Neural cell (in vitro differentiated cells): ENCODE data around the gene ARID1B. TPM values are rescaled to one million over a fixed set of nuclear protein-coding genes. Genes with fewer than 3 reads are reported as not detected.

ENCODE experiments used
- H2AFZ ChIP-seq: fragments of 200-600, 300-800 bp; sonication (generic), shearing (Covaris generic); 2 replicates; pipeline ENCODE4 v1.6.0; 2014; ENCODE audit warnings: low read depth, mild to moderate bottlenecking, antibody characterized with exemption, low read length, moderate library complexity
- H3F3A ChIP-seq: fragments of 200-600 bp; shearing (Covaris generic); 2 replicates; pipeline ENCODE4 v1.6.1; 2016; ENCODE audit warnings: mild to moderate bottlenecking, moderate library complexity, mixed read lengths, antibody characterized with exemption, low read length; ENCODE audit not compliant: insufficient read depth, poor library complexity, severe bottlenecking
- H3K27ac ChIP-seq: fragments of 200-600, 300-800 bp; sonication (generic), shearing (Covaris generic); 2 replicates; pipeline ENCODE4 v1.5.1; 2014; ENCODE audit warnings: mild to moderate bottlenecking, low read length, moderate library complexity
- H3K27me3 ChIP-seq: fragments of 300-800, 200-600 bp; sonication (generic), shearing (Covaris generic); 2 replicates; pipeline ENCODE4 v1.6.0; 2014; ENCODE audit warnings: mild to moderate bottlenecking, low read depth, low read length, moderate library complexity; ENCODE audit not compliant: insufficient read depth
- H3K36me3 ChIP-seq: fragments of 300-800, 200-600 bp; sonication (generic), shearing (Covaris generic); 2 replicates; pipeline ENCODE4 v1.5.1; 2014; ENCODE audit warnings: mild to moderate bottlenecking, antibody characterized with exemption, low read length, moderate library complexity; ENCODE audit not compliant: insufficient read depth
- H3K4me2 ChIP-seq: fragments of 300-800, 200-600 bp; sonication (generic), shearing (Covaris generic); 2 replicates; pipeline ENCODE4 v1.6.0; 2014; ENCODE audit warnings: mild to moderate bottlenecking, low read length
- H3K4me3 ChIP-seq: fragments of 300-800, 200-600 bp; sonication (generic), shearing (Covaris generic); 2 replicates; pipeline ENCODE4 v1.5.1; 2014; ENCODE audit warnings: mild to moderate bottlenecking, low read length, moderate library complexity
- H3K79me2 ChIP-seq: fragments of 200-600 bp; shearing (Covaris generic); replicated peaks from 2 replicates; pipeline ENCODE4 v1.6.0; 2014; ENCODE audit warnings: mild to moderate bottlenecking, low read length, moderate library complexity; ENCODE audit not compliant: insufficient read depth
- H3K9ac ChIP-seq: fragments of 300-800, 200-600 bp; sonication (generic), shearing (Covaris generic); 2 replicates; pipeline ENCODE4 v1.6.1; 2016; ENCODE audit warnings: mild to moderate bottlenecking, low read length, mixed read lengths
- H3K9me2 ChIP-seq: fragments of 200-600 bp; shearing (Covaris generic); 2 replicates; pipeline ENCODE4 v1.6.1; 2016; ENCODE audit warnings: mild to moderate bottlenecking, low read length, mixed read lengths; ENCODE audit not compliant: insufficient read depth
- H3K9me3 ChIP-seq: fragments of 200-600, 300-800 bp; sonication (generic), shearing (Covaris generic); 2 replicates; pipeline ENCODE4 v1.6.1; 2016; ENCODE audit warnings: mild to moderate bottlenecking, mixed run types, low read length, moderate library complexity, mixed read lengths
- H4K20me1 ChIP-seq: fragments of 200-600 bp; shearing (Covaris generic); 2 replicates; pipeline ENCODE4 v1.6.1; 2016; ENCODE audit warnings: mild to moderate bottlenecking, mixed run types; ENCODE audit not compliant: insufficient read depth
- EP300 ChIP-seq: fragments of 450-650 bp; conservative IDR thresholded peaks from 2 replicates; pipeline ENCODE4 v1.6.1; 2014; ENCODE audit warnings: antibody characterized with exemption, mild to moderate bottlenecking, moderate library complexity; ENCODE audit not compliant: poor library complexity, severe bottlenecking
- EZH2 ChIP-seq: fragments of 200-600, 300-800 bp; shearing (Covaris generic), sonication (generic); IDR thresholded peaks from 2 replicates; pipeline ENCODE4 v1.6.1; 2014; ENCODE audit warnings: antibody characterized with exemption, low read length, borderline replicate concordance, mild to moderate bottlenecking; ENCODE audit not compliant: insufficient read depth, poor library complexity, severe bottlenecking
- MXI1 ChIP-seq: fragments of 450-650 bp; conservative IDR thresholded peaks from 2 replicates; pipeline ENCODE4 v1.6.1; 2014; ENCODE audit warnings: antibody characterized with exemption, mild to moderate bottlenecking; ENCODE audit not compliant: poor library complexity, severe bottlenecking
- POLR2AphosphoS5 ChIP-seq: IDR thresholded peaks from 2 replicates; pipeline ENCODE4 v1.6.1; 2012
- RAD21 ChIP-seq: fragments of 450-650 bp; conservative IDR thresholded peaks from 2 replicates; pipeline ENCODE4 v1.6.1; 2014; ENCODE audit warnings: antibody characterized with exemption, mild to moderate bottlenecking, moderate library complexity
- REST ChIP-seq: IDR thresholded peaks from 2 replicates; pipeline ENCODE4 v1.6.1; 2012; ENCODE audit warnings: borderline replicate concordance
- SMC3 ChIP-seq: fragments of 450-650 bp; conservative IDR thresholded peaks from 2 replicates; pipeline ENCODE4 v1.6.1; 2014; ENCODE audit warnings: antibody characterized with exemption, mild to moderate bottlenecking, moderate library complexity; ENCODE audit not compliant: poor library complexity
- TAF1 ChIP-seq: IDR thresholded peaks from 2 replicates; pipeline ENCODE4 v1.6.1; 2012; ENCODE audit warnings: low read depth
- polyA plus RNA-seq: library from polyadenylated mRNA; depleted of rRNA; stranded (reverse); fragments of >200 nt; gene quantifications from 2 replicates; pipeline ENCODE4 v1.2.3, GENCODE V29; 2014
- TF ChIP-seq, protein P1 (sequence below): fragments of 450-650 bp; IDR thresholded peaks from 2 replicates; pipeline ENCODE4 v1.5.1; 2014; ENCODE audit warnings: antibody characterized with exemption, mild to moderate bottlenecking, moderate library complexity; ENCODE audit not compliant: poor library complexity, severe bottlenecking

The ARID1B gene
- polyA plus RNA-seq, 1 donor from 2014 or later = 35.0 TPM

DNA sequence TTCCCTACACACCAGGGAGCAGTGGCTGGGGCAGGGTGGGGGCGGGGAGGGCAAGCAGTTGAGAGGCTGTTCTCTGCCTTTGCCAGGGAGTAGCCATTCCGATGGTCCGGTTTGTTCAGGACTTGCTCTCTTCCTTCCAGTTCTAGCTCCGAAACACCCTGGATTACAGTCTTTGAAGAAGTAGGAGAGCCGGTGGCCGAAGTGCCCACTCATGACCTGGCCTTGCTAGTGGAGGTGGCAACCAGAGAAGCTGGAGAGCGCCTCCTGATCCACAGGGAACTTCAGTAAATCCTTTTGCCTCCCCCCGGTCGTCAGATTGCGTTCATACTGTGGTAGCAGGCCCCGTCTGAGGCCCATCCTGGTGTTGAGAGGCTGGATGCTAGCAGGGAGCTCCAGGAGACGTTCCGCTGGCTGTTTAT, 92.8 kb downstream of the ARID1B start:
- Histone ChIP-seq H3F3A (no peaks in the 10 kb centered on the region), H3K4me3 (no peak overlapping the region), H3K9ac (no peak overlapping the region), H3K4me2 (no peak overlapping the region), H3K27me3 (no peaks in the 10 kb centered on the region), H3K27ac (no peak overlapping the region), H3K9me2 (no peaks in the 10 kb centered on the region), H3K9me3 (no peaks in the 10 kb centered on the region), H3K79me2 (peaks cover 45% of the 10 kb centered on the region), H3K36me3 (no peaks in the 10 kb centered on the region), H2AFZ (no peak overlapping the region), H4K20me1 (no peaks in the 10 kb centered on the region)
- TF ChIP-seq EP300 (no peak), EZH2 (no peak), POLR2AphosphoS5 (no peak), RAD21 (no peak), TAF1 (no peak), REST (no peak), SMC3 (no peak), MXI1 (no peak)
- TF ChIP-seq, protein P1, sequence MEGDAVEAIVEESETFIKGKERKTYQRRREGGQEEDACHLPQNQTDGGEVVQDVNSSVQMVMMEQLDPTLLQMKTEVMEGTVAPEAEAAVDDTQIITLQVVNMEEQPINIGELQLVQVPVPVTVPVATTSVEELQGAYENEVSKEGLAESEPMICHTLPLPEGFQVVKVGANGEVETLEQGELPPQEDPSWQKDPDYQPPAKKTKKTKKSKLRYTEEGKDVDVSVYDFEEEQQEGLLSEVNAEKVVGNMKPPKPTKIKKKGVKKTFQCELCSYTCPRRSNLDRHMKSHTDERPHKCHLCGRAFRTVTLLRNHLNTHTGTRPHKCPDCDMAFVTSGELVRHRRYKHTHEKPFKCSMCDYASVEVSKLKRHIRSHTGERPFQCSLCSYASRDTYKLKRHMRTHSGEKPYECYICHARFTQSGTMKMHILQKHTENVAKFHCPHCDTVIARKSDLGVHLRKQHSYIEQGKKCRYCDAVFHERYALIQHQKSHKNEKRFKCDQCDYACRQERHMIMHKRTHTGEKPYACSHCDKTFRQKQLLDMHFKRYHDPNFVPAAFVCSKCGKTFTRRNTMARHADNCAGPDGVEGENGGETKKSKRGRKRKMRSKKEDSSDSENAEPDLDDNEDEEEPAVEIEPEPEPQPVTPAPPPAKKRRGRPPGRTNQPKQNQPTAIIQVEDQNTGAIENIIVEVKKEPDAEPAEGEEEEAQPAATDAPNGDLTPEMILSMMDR = no peak

GRCh38 chr6:156870924-156871539, 93.9 kb downstream of the ARID1B start:
- H3K9ac ChIP-seq = no peak overlapping the region
- no peak overlapping the region for H2AFZ ChIP-seq
- H3K36me3 ChIP-seq = no peaks in the 10 kb centered on the region
- no peaks in the 10 kb centered on the region for H3K9me2 ChIP-seq
- no peak overlapping the region for H3K4me2 ChIP-seq
- H3K4me3 ChIP-seq = no peak overlapping the region
- H3K79me2 ChIP-seq = peaks cover 44% of the 10 kb centered on the region
- no peaks in the 10 kb centered on the region for H4K20me1 ChIP-seq
- no peaks in the 10 kb centered on the region for H3K9me3 ChIP-seq
- no peak overlapping the region for H3K27ac ChIP-seq
- no peaks in the 10 kb centered on the region for H3F3A ChIP-seq
- no peak for TF ChIP-seq MXI1
- TF ChIP-seq POLR2AphosphoS5 = no peak
- no peak for TF ChIP-seq SMC3
- no peak for TF ChIP-seq TAF1
- no peak for TF ChIP-seq EZH2
- TF ChIP-seq, protein P1 = no peak
- no peak for TF ChIP-seq RAD21
- no peak for TF ChIP-seq EP300
- no peak for TF ChIP-seq REST
- H3K27me3 ChIP-seq = no peaks in the 10 kb centered on the region
